ENCODE results near the gene RND2. TPM values are rescaled to one million over a fixed set of nuclear protein-coding genes. Genes with fewer than 3 reads are reported as not detected.

RND2 gene
- total and polyA plus RNA-seq, 9 of the 15 experiments (the other 6 are each of a cell fraction or from before 2014, with no cell fraction given) = 0.15 to 1.9 (median 0.98) TPM

- no peak for TF ChIP-seq CBX8 (IDR thresholded peaks at IDR 0.05; ENCODE audit: borderline replicate concordance, extremely low read depth, low read depth, low read length, poor library complexity, severe bottlenecking)
- no peak for TF ChIP-seq HNRNPLL (IDR thresholded peaks at IDR 0.05; ENCODE audit: low read depth, low read length, poor library complexity, severe bottlenecking)
- TF ChIP-seq SAFB (IDR thresholded peaks at IDR 0.05; ENCODE audit: borderline replicate concordance, low read depth, low read length) = no peak
- TF ChIP-seq MAZ (CRISPR knock-in tag; conservative IDR thresholded peaks at IDR 0.05 in 1 of 2, IDR thresholded peaks at IDR 0.05 in 1 of 2) = peak; percentile 39 to 45; a peak in 2 of 4 replicates
- no peak for TF ChIP-seq PHTF2 (CRISPR knock-in tag; IDR thresholded peaks at IDR 0.05)
- no peak for TF ChIP-seq CREB3 (tag; conservative IDR thresholded peaks at IDR 0.05; ENCODE audit: low read depth)
- TF ChIP-seq HBP1 (CRISPR knock-in tag; IDR thresholded peaks at IDR 0.05) = no peak
- TF ChIP-seq EP300 (IDR thresholded peaks at IDR 0.05; ENCODE audit: low read length) = no peak
- no peak; the same call in 1 of the 2 replicates for TF ChIP-seq XRCC5 (IDR thresholded peaks at IDR 0.05; ENCODE audit: low read depth, low read length)
- peak; percentile 99 for TF ChIP-seq RFX1 (IDR thresholded peaks at IDR 0.05)
- no peak for TF ChIP-seq MAFG (tag; conservative IDR thresholded peaks at IDR 0.05)
- no peak for TF ChIP-seq CCAR2 (IDR thresholded peaks at IDR 0.05; ENCODE audit: low read depth, low read length)
- no peak for TF ChIP-seq KHSRP (IDR thresholded peaks at IDR 0.05)
- no peak for TF ChIP-seq PBX2 (CRISPR knock-in tag; IDR thresholded peaks at IDR 0.05; ENCODE audit: low read depth)
- TF ChIP-seq PBX2 (tag; conservative IDR thresholded peaks at IDR 0.05; ENCODE audit: low read depth) = no peak
- TF ChIP-seq ZNF212 (CRISPR knock-in tag; IDR thresholded peaks at IDR 0.05) = no peak
- TF ChIP-seq KDM4B (IDR thresholded peaks at IDR 0.05; ENCODE audit: borderline replicate concordance in 2 of 2, low read depth in 1 of 2) = no peak
- no peak for TF ChIP-seq HMBOX1 (IDR thresholded peaks at IDR 0.05)
- TF ChIP-seq ZBTB7A (IDR thresholded peaks at IDR 0.05; ENCODE audit: borderline replicate concordance, control insufficient read depth, low read depth, low read length) = no peak; the same call in 1 of the 2 replicates
- TF ChIP-seq KAT8 (IDR thresholded peaks at IDR 0.05; ENCODE audit: low read depth) = no peak
- TF ChIP-seq HNRNPL (IDR thresholded peaks at IDR 0.05; ENCODE audit: low read depth, low read length) = 0 out of 2 replicates have a peak, but pooled peaks have one; percentile 37
- no peak for TF ChIP-seq ETV5 (CRISPR knock-in tag; IDR thresholded peaks at IDR 0.05; ENCODE audit: low read depth)
- no peak for TF ChIP-seq HOXB6 (CRISPR knock-in tag; IDR thresholded peaks at IDR 0.05; ENCODE audit: borderline replicate concordance)
These were observed 44.7 kb upstream of the RND2 start, which contains the start of gene RUNDC1 (continued) for GRCh38 chr17:42980274-42980765.

Data from K562 (cell line).